Choroid plexus epithelial cell (primary cell): ENCODE data around the gene TSSK2.

Source experiments
- DNase-seq: peaks from one replicate; pipeline ENCODE4 v3.0.0-alpha.2; 2010; ENCODE audit warnings: low read depth
- H3K4me3 ChIP-seq: 2 replicates; pipeline ENCODE4 v1.5.1; 2011; ENCODE audit warnings: low read depth, mild to moderate bottlenecking, control low read depth, low read length, moderate library complexity
- CTCF ChIP-seq: conservative IDR thresholded peaks from 2 replicates; pipeline ENCODE4 v1.5.1; 2011; ENCODE audit warnings: low read depth, mild to moderate bottlenecking, control low read depth, inconsistent platforms, low read length, moderate library complexity

The TSSK2 gene

GRCh38 chr22:19120829-19121630 is 10.1 kb upstream of the TSSK2 start:
- no peak for TF ChIP-seq CTCF
- peak; percentile 41 for DNase-seq

GRCh38 chr22:19121631-19122142 is 9.4 kb upstream of the TSSK2 start:
- DNase-seq = peak; percentile 29
- no peak for TF ChIP-seq CTCF
- H3K4me3 ChIP-seq = peak overlapping the region; percentile 95

More at GRCh38 chr22:19120829-19121630, 10.1 kb upstream of the TSSK2 start:
- H3K4me3 ChIP-seq = peak overlapping the region; percentile 95

- H3K4me3 ChIP-seq = peak within 1 kb of the TSS; percentile 95
- TF ChIP-seq CTCF = no peak
- peak; percentile 98 for DNase-seq
Observed at GRCh38 chr22:19122143-19122751, 8.9 kb upstream of the TSSK2 start, which contains the start of gene DGCR2. Gene DGCR2, minus strand, starts transcription at chr22:19122412. Its CDS starts 206 bp downstream, at chr22:19122206.

- DNase-seq = peak; percentile 38
- no peak for TF ChIP-seq CTCF
- peak overlapping the region; percentile 61 for H3K4me3 ChIP-seq
Observed at GRCh38 chr22:19122752-19123492, 8.2 kb upstream of the TSSK2 start.

GRCh38 chr22:19123936-19124335 is 7.2 kb upstream of the TSSK2 start:
- no peak for TF ChIP-seq CTCF
- no peak for DNase-seq
- no peak overlapping the region for H3K4me3 ChIP-seq

GRCh38 chr22:19124377-19124776 is 6.7 kb upstream of the TSSK2 start:
- DNase-seq = no peak
- H3K4me3 ChIP-seq = no peak overlapping the region
- no peak for TF ChIP-seq CTCF
